Measurements from ENCODE around the gene NEDD4L.

The NEDD4L gene

GRCh38 chr18:58140387-58141325, 96.6 kb downstream of the NEDD4L start:
- H3K4me1 ChIP-seq = peaks cover 36% of the 10 kb centered on the region
- no peaks in the 10 kb centered on the region for H3K9me3 ChIP-seq
- H3K27ac ChIP-seq = no peak overlapping the region
- no peak overlapping the region for H3K9ac ChIP-seq
- H3K4me2 ChIP-seq = no peak overlapping the region
- H4K20me1 ChIP-seq = peaks cover 32% of the 10 kb centered on the region
- no peaks in the 10 kb centered on the region for H3K27me3 ChIP-seq
- H3K4me3 ChIP-seq = no peak overlapping the region
- no peaks in the 10 kb centered on the region for H3K36me3 ChIP-seq
- no peak for TF ChIP-seq Cebpa-rat (IDR thresholded peaks at IDR 0.05)

DNA sequence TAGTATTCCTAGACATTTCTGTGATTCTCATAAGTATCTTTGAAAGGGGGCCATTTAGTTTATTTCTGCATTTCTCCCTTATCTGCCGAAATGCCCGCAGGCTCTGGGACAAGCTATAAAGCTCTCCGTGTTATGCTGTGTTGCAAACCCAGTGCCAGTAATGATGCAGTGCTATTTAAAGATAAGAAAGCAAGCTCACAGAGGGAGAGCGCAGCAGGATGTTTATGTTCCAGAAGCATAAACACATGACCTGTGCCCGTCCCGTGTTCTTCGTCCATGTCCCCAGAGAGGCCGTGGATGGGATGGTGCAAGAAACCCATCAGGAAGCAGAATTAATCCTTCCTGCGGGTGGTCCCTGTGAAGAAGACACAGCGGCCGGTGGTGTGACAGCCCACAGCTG, 99.4 kb downstream of the NEDD4L start:
- peaks cover 32% of the 10 kb centered on the region for H4K20me1 ChIP-seq
- no peaks in the 10 kb centered on the region for H3K27me3 ChIP-seq
- no peak overlapping the region for H3K9ac ChIP-seq
- no peak overlapping the region for H3K27ac ChIP-seq
- peak overlapping the region; percentile 58 for H3K4me2 ChIP-seq
- no peak for TF ChIP-seq Cebpa-rat (IDR thresholded peaks at IDR 0.05)
- peaks cover 26% of the 10 kb centered on the region for H3K4me1 ChIP-seq
- no peak overlapping the region for H3K4me3 ChIP-seq
- no peaks in the 10 kb centered on the region for H3K36me3 ChIP-seq
- no peaks in the 10 kb centered on the region for H3K9me3 ChIP-seq

GRCh38 chr18:58144106-58144505, 100.1 kb downstream of the NEDD4L start:
- Histone ChIP-seq H3K9me3 (no peaks in the 10 kb centered on the region), H3K4me3 (no peak overlapping the region)

GRCh38 chr18:58144671-58145285, 100.8 kb downstream of the NEDD4L start:
- peaks cover 14% of the 10 kb centered on the region for H3K4me1 ChIP-seq
- peaks cover 27% of the 10 kb centered on the region for H4K20me1 ChIP-seq
- H3K27me3 ChIP-seq = no peaks in the 10 kb centered on the region
- no peak overlapping the region for H3K4me2 ChIP-seq
- H3K9ac ChIP-seq = no peak overlapping the region
- no peak overlapping the region for H3K4me3 ChIP-seq
- H3K36me3 ChIP-seq = no peaks in the 10 kb centered on the region
- no peak for TF ChIP-seq Cebpa-rat (IDR thresholded peaks at IDR 0.05)
- H3K27ac ChIP-seq = no peak overlapping the region
- H3K9me3 ChIP-seq = no peaks in the 10 kb centered on the region

More at GRCh38 chr18:58144106-58144505, 100.1 kb downstream of the NEDD4L start:
- H3K4me2 ChIP-seq = no peak overlapping the region
- no peak overlapping the region for H3K27ac ChIP-seq
- TF ChIP-seq Cebpa-rat (IDR thresholded peaks at IDR 0.05) = no peak
- H3K4me1 ChIP-seq = peaks cover 20% of the 10 kb centered on the region
- no peak overlapping the region for H3K9ac ChIP-seq
- peaks cover 32% of the 10 kb centered on the region for H4K20me1 ChIP-seq
- H3K36me3 ChIP-seq = no peaks in the 10 kb centered on the region
- no peaks in the 10 kb centered on the region for H3K27me3 ChIP-seq

GRCh38 chr18:58146099-58146498, 102.1 kb downstream of the NEDD4L start:
- Histone ChIP-seq H3K9me3 (no peaks in the 10 kb centered on the region), H3K36me3 (no peaks in the 10 kb centered on the region), H3K4me1 (peaks cover 12% of the 10 kb centered on the region), H3K4me3 (no peak overlapping the region), H3K27ac (no peak overlapping the region), H3K27me3 (no peaks in the 10 kb centered on the region), H3K9ac (no peak overlapping the region), H4K20me1 (peaks cover 20% of the 10 kb centered on the region), H3K4me2 (no peak overlapping the region)
- no peak for TF ChIP-seq Cebpa-rat (IDR thresholded peaks at IDR 0.05)

GRCh38 chr18:58148954-58149471, 105.0 kb downstream of the NEDD4L start:
- H3K27me3 ChIP-seq = no peaks in the 10 kb centered on the region
- H3K4me2 ChIP-seq = no peak overlapping the region
- H3K27ac ChIP-seq = no peak overlapping the region
- TF ChIP-seq Cebpa-rat (IDR thresholded peaks at IDR 0.05) = no peak
- H3K4me3 ChIP-seq = no peak overlapping the region
- no peaks in the 10 kb centered on the region for H3K36me3 ChIP-seq
- peaks cover 9% of the 10 kb centered on the region; the same call in 1 of the 2 replicates for H4K20me1 ChIP-seq
- no peaks in the 10 kb centered on the region for H3K4me1 ChIP-seq
- H3K9me3 ChIP-seq = no peaks in the 10 kb centered on the region
- no peak overlapping the region for H3K9ac ChIP-seq

DNA sequence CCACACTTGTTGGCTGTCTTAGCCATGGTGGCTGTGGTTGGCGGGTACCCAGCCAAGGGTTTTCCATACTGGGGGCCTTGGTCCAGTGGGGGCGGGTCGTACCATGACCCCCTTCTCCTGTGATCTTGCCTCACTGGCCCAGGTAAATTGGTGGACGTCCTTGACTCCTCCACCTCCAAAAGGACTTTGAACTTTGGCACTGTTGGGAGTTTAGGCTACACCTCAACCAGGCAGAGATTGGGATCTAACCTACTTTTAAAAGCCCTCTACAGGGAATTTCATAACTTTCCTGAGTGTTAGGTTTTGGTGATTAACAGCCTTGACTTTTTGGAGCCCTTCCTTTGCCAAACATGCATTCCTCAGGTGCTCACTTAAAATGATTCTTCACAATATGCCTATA, 106.7 kb downstream of the NEDD4L start:
- H3K4me2 ChIP-seq = no peak overlapping the region
- no peaks in the 10 kb centered on the region for H3K4me1 ChIP-seq
- H3K9me3 ChIP-seq = no peaks in the 10 kb centered on the region
- no peak overlapping the region for H3K4me3 ChIP-seq
- H3K27ac ChIP-seq = no peak overlapping the region
- H3K27me3 ChIP-seq = no peaks in the 10 kb centered on the region
- no peak overlapping the region for H3K9ac ChIP-seq
- H3K36me3 ChIP-seq = no peaks in the 10 kb centered on the region
- H4K20me1 ChIP-seq = peaks cover 9% of the 10 kb centered on the region; the same call in 1 of the 2 replicates
- no peak for TF ChIP-seq Cebpa-rat (IDR thresholded peaks at IDR 0.05)

- no peak for TF ChIP-seq Cebpa-rat (IDR thresholded peaks at IDR 0.05)
- no peaks in the 10 kb centered on the region for H3K4me1 ChIP-seq
- no peak overlapping the region for H3K9ac ChIP-seq
- no peak overlapping the region for H3K4me2 ChIP-seq
- H3K36me3 ChIP-seq = no peaks in the 10 kb centered on the region
- no peak overlapping the region for H3K4me3 ChIP-seq
- no peaks in the 10 kb centered on the region for H3K9me3 ChIP-seq
- H3K27ac ChIP-seq = no peak overlapping the region
- H4K20me1 ChIP-seq = peaks cover 9% of the 10 kb centered on the region; the same call in 1 of the 2 replicates
- no peaks in the 10 kb centered on the region for H3K27me3 ChIP-seq
Observed at GRCh38 chr18:58152216-58152615, 108.2 kb downstream of the NEDD4L start.

GRCh38 chr18:58152891-58153290, 108.9 kb downstream of the NEDD4L start:
- Histone ChIP-seq H3K27ac (no peak overlapping the region), H3K27me3 (no peaks in the 10 kb centered on the region), H4K20me1 (peaks cover 9% of the 10 kb centered on the region; the same call in 1 of the 2 replicates), H3K4me3 (no peak overlapping the region), H3K9me3 (no peaks in the 10 kb centered on the region), H3K4me1 (no peaks in the 10 kb centered on the region), H3K9ac (no peak overlapping the region), H3K4me2 (no peak overlapping the region), H3K36me3 (no peaks in the 10 kb centered on the region)
- TF ChIP-seq Cebpa-rat (IDR thresholded peaks at IDR 0.05) = no peak

GRCh38 chr18:58156516-58156915, 112.5 kb downstream of the NEDD4L start:
- TF ChIP-seq Cebpa-rat (IDR thresholded peaks at IDR 0.05) = no peak
- no peaks in the 10 kb centered on the region for H3K36me3 ChIP-seq

More at GRCh38 chr18:58156516-58156915, 112.5 kb downstream of the NEDD4L start:
- no peaks in the 10 kb centered on the region for H3K9me3 ChIP-seq
- no peak overlapping the region for H3K4me3 ChIP-seq
- H3K27ac ChIP-seq = no peak overlapping the region
- H3K4me2 ChIP-seq = no peak overlapping the region
- H3K27me3 ChIP-seq = no peaks in the 10 kb centered on the region
- H3K9ac ChIP-seq = no peak overlapping the region
- H4K20me1 ChIP-seq = no peaks in the 10 kb centered on the region; the same call in 1 of the 2 replicates
- H3K4me1 ChIP-seq = no peaks in the 10 kb centered on the region

Measured in BLaER1 (cell line).